Transverse colon (tissue), 4 donors: Measurements from ENCODE around the gene SGMS2. TPM values are rescaled to one million over a fixed set of nuclear protein-coding genes. Genes with fewer than 3 reads are reported as not detected.
A peak's percentile ranks its signal among the peaks of the same experiment; 100 is the strongest.

Experiments used
- DNase-seq: peaks from one replicate; pipeline ENCODE4 v3.0.0-alpha.2; 2019
- H3K27ac ChIP-seq, 4 donors: fragments of 200-600 bp; sonication (generic); 2 replicates each; pipeline ENCODE4 v1.5.1; 2016 to 2018; ENCODE audit warnings: inconsistent platforms in 4 of 4
- H3K27me3 ChIP-seq: fragments of 200-600 bp; sonication (generic); 2 replicates; pipeline ENCODE4 v1.5.1; 2017; ENCODE audit warnings: inconsistent platforms
- H3K36me3 ChIP-seq, 4 donors: fragments of 200-600 bp; sonication (generic); 2 replicates each; pipeline ENCODE4 v1.5.1; 2017 to 2019; ENCODE audit warnings: inconsistent platforms in 4 of 4
- H3K4me1 ChIP-seq, 4 donors: fragments of 200-600 bp; sonication (generic); 2 replicates each; pipeline ENCODE4 v1.5.1; 2017 to 2020; ENCODE audit warnings: inconsistent platforms in 4 of 4
- H3K4me3 ChIP-seq, 4 donors: fragments of 200-600 bp; sonication (generic); 1 replicate in 1 of 4; 2 replicates in 3 of 4; pipeline versions ENCODE4 v1.5.1 to v1.6.1; 2017 to 2019; ENCODE audit warnings: inconsistent platforms in 4 of 4
- H3K9me3 ChIP-seq, 2 donors: fragments of 200-600 bp; sonication (generic); 2 replicates each; pipeline ENCODE4 v1.5.1; 2017 to 2019; ENCODE audit warnings: inconsistent platforms in 2 of 2
- EP300 ChIP-seq: sonication (generic); formaldehyde crosslinking; IDR thresholded peaks from one replicate; pipeline ENCODE4 v1.6.1; 2017; ENCODE audit warnings: antibody characterized with exemption, low read depth
- POLR2A ChIP-seq: fragments of 450-650 bp; IDR thresholded peaks from one replicate; pipeline ENCODE4 v1.6.1; 2016; ENCODE audit warnings: antibody characterized with exemption, mild to moderate bottlenecking, moderate library complexity
- POLR2AphosphoS5 ChIP-seq, 3 donors: sonication (generic); formaldehyde crosslinking; IDR thresholded peaks; one replicate each; pipeline ENCODE4 v1.6.1; 2016; ENCODE audit warnings: antibody characterized with exemption in 3 of 3
- WGBS, 2 donors: methylation state at CpG; one replicate each; pipeline ENCODE4 v1.1.5; 2018; ENCODE audit warnings: low coverage in 1 of 2; 5-methylcytosine and 5-hydroxymethylcytosine counted together
- in situ Hi-C, 4 donors: fragments of 200-750 bp; cut with MboI; loops; one replicate each; pipeline versions ENCODE4 v1.15.0 to v1.15.1; 2017; ENCODE audit warnings: low sequenced_read_pairs in 3 of 4, low pct_ligation_motif_present in 1 of 4, low pct_unique_long_range_greater_than_20kb in 1 of 4
- intact Hi-C: fragments of 100-400 bp; cut with DNase I; formaldehyde crosslinking; loops from one replicate; pipeline ENCODE4 v1.15.1; 2023; ENCODE audit warnings: low total_unique reads
- total RNA-seq, 4 donors: library from RNA; depleted of rRNA; stranded (reverse); fragments of >200 nt; gene quantifications; one replicate each; pipeline ENCODE4 v1.1.0, GENCODE V29; 2016
- TF ChIP-seq, protein P1 (sequence below), 5 experiments: fragments of 200-600 bp in 3 of 5; fragments of 450-650 bp in 2 of 5; sonication (generic) in 3 of 5; IDR thresholded peaks; 1 replicate in 2 of 5; 2 replicates in 3 of 5; pipeline ENCODE4 v1.5.1; 2016 to 2017; ENCODE audit warnings: antibody characterized with exemption in 5 of 5, inconsistent platforms in 3 of 5, mild to moderate bottlenecking in 2 of 5, moderate library complexity in 1 of 5

SGMS2 gene
- total RNA-seq, 4 donors from 2014 or later, result 75.8 to 203 (median 122) TPM

DNA sequence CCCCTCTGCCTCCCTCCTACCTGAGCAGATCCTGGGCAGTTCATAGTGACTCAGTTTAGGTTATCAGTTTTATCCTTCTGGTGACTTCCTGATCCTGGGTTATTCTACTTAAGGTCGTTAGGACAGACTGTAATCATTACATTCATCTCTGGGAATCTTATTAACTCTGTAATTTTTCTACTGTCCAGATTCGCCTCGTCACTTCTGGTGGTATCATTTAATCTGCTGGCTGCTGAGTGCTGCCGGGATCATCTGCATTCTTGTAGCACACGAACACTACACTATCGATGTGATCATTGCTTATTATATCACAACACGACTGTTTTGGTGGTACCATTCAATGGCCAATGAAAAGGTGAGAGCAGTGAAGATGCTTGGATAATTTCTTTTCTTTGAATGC lies 83.6 kb downstream of the SGMS2 start:
- DNase-seq, result no peak
- Histone ChIP-seq H3K36me3 (peaks cover 0 to 2% (median 0%) of the 10 kb centered on the region in 4 donors), H3K9me3 (no peaks in the 10 kb centered on the region), H3K27me3 (no peaks in the 10 kb centered on the region), H3K4me3 (no peak overlapping the region), H3K4me1 (no peaks in the 10 kb centered on the region), H3K27ac (no peak overlapping the region)
- WGBS, 2 donors, result 85 to 93% methylated on average over 7 of the region's 7 CpGs
- in situ Hi-C loops (no loop called here), intact Hi-C loops (loop anchor here (10.0 kb wide), 1 partner anchor 84 kb away; the partner anchor contains the start of gene SGMS2)
- TF ChIP-seq POLR2A (no peak), POLR2AphosphoS5 (IDR thresholded peaks at IDR 0.05) (no peak), EP300 (no peak)
- TF ChIP-seq, protein P1, sequence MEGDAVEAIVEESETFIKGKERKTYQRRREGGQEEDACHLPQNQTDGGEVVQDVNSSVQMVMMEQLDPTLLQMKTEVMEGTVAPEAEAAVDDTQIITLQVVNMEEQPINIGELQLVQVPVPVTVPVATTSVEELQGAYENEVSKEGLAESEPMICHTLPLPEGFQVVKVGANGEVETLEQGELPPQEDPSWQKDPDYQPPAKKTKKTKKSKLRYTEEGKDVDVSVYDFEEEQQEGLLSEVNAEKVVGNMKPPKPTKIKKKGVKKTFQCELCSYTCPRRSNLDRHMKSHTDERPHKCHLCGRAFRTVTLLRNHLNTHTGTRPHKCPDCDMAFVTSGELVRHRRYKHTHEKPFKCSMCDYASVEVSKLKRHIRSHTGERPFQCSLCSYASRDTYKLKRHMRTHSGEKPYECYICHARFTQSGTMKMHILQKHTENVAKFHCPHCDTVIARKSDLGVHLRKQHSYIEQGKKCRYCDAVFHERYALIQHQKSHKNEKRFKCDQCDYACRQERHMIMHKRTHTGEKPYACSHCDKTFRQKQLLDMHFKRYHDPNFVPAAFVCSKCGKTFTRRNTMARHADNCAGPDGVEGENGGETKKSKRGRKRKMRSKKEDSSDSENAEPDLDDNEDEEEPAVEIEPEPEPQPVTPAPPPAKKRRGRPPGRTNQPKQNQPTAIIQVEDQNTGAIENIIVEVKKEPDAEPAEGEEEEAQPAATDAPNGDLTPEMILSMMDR (IDR thresholded peaks at IDR 0.05), result no peak

DNA sequence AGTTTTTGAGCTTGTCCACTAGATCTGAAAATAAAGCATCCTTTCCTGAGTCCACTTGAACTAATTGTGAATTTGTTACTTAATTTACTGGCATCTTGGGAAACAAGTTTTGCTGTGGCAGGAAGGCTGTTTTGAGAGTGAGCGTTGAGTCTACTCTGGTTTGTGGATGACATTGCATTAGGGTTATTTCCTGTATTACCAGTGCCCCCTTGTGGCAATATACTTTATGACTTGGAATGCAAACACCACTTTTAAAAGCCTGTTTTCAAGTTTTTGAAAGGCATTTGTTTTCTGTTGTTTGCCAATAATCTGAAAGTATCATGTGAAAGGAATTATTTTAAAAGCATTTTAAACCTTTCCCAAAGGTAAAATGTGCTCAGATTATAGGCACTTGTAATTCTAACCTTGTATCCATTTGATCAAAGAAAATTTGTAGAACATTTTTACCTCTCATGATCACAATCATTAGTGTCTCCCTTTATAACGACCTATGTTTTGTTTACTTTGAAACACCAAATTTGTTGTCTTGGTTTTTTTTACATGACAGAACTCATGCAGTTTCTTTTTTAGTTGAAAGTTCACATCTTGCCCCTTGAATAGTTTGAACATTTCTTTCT lies 88.7 kb downstream of the SGMS2 start:
- Histone ChIP-seq H3K4me3 (no peak overlapping the region), H3K4me1 (no peaks in the 10 kb centered on the region), H3K27ac (no peak overlapping the region), H3K36me3 (peaks cover 0 to 2% (median 0%) of the 10 kb centered on the region in 4 donors), H3K9me3 (no peaks in the 10 kb centered on the region), H3K27me3 (no peaks in the 10 kb centered on the region)
- DNase-seq, result peak; percentile 11
- TF ChIP-seq, protein P1 (IDR thresholded peaks at IDR 0.05), result peak; percentile 74 to 87 (median 82)
- TF ChIP-seq EP300 (no peak), POLR2AphosphoS5 (IDR thresholded peaks at IDR 0.05) (no peak), POLR2A (no peak)
- intact Hi-C loops (no loop called here), in situ Hi-C loops (loop anchor here in 3 of 4 donors (5.0 to 10.0 kb wide), 2 partner anchors 156 to 159 kb away; no protein-coding TSS in a partner anchor)
- 7 to 17% methylated on average over 2 of the region's 2 CpGs for WGBS, 2 donors

DNA sequence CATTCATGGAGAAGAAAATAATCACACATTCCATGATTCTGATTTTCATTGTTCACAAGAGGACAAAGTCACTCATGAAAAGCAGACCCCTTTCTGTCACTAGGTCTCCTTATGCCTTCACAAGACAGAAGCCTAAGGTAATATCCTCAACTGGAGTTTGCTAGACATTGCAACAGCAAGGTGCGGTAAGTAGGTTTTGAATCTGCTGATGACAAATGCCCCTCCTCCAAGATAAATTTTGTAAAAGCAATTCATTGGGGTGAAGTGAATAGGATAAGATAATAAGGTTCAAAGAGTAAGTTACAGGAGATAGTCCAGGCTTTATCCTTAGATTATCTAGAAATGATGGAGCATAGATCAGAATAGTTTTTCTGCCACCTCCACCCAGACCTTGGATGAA lies 90.5 kb downstream of the SGMS2 start:
- peaks cover 6 to 14% of the 10 kb centered on the region in 2 donors for H3K9me3 ChIP-seq
- in situ Hi-C loops, result loop anchor here in 1 of 4 donors (10.0 kb wide), 1 partner anchor 160 kb away; no protein-coding TSS in a partner anchor
- no peak overlapping the region for H3K27ac ChIP-seq
- intact Hi-C loops, result loop anchor here (2.0 kb wide), 1 partner anchor 156 kb away; no protein-coding TSS in a partner anchor
- H3K4me1 ChIP-seq, result no peaks in the 10 kb centered on the region
- H3K36me3 ChIP-seq, result no peaks in the 10 kb centered on the region
- no peak overlapping the region for H3K4me3 ChIP-seq
- TF ChIP-seq POLR2AphosphoS5 (IDR thresholded peaks at IDR 0.05) (no peak), EP300 (no peak), POLR2A (no peak)
- TF ChIP-seq, protein P1 (IDR thresholded peaks at IDR 0.05), result no peak
- WGBS, 2 donors, result 89% methylated on average over 1 of the region's 1 CpG; no CpG with 5 or more reads in 1 of the 2 donors
- no peaks in the 10 kb centered on the region for H3K27me3 ChIP-seq
- DNase-seq, result no peak

DNA sequence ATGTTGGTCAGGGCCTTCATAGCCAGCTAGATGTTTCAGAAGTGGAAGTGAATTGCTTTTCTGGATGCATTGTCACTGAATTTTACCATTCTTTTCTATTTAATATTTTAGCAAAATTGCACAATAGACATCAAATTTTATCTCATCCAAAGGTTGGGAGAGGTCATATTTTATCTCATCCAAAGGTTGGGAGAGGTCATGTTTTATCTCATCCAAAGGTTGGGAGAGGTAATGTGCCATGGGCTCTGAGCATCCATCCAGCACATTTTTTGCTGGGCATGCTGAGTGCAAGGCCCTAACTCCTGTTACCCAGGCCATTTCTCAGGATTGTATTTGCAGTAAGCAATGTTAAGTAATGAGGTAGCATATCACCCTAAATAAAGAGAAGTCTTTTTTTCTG lies 91.9 kb downstream of the SGMS2 start:
- H3K27ac ChIP-seq, result no peak overlapping the region
- H3K27me3 ChIP-seq, result no peaks in the 10 kb centered on the region
- TF ChIP-seq POLR2A (no peak), POLR2AphosphoS5 (IDR thresholded peaks at IDR 0.05) (no peak), EP300 (no peak)
- TF ChIP-seq, protein P1 (IDR thresholded peaks at IDR 0.05), result no peak
- no peaks in the 10 kb centered on the region for H3K36me3 ChIP-seq
- no peak for DNase-seq
- in situ Hi-C loops, result loop anchor here in 1 of 4 donors (10.0 kb wide), 1 partner anchor 162 kb away; no protein-coding TSS in a partner anchor
- no peak overlapping the region for H3K4me3 ChIP-seq
- H3K4me1 ChIP-seq, result no peaks in the 10 kb centered on the region
- intact Hi-C loops, result no loop called here
- H3K9me3 ChIP-seq, result peaks cover 10 to 19% of the 10 kb centered on the region in 2 donors
